SU-DHL-6 (cell line): ENCODE results near the gene CHST13.

ENCODE experiments used
- H2AFZ ChIP-seq: fragments of 200-600 bp; sonication (generic); 2 replicates; pipeline ENCODE4 v1.6.1; 2014; ENCODE audit warnings: low read depth, mild to moderate bottlenecking, moderate library complexity, mixed read lengths, antibody characterized with exemption, low read length; ENCODE audit not compliant: severe bottlenecking
- H3F3A ChIP-seq: fragments of 200-600 bp; shearing (Covaris generic); 2 replicates; pipeline ENCODE4 v1.6.0; 2016; ENCODE audit warnings: antibody characterized with exemption, mild to moderate bottlenecking; ENCODE audit not compliant: insufficient read depth
- H3K27ac ChIP-seq: fragments of 200-600 bp; sonication (generic); 2 replicates; pipeline ENCODE4 v1.5.1; 2016; ENCODE audit warnings: low read depth, mild to moderate bottlenecking, low read length, moderate library complexity, mixed read lengths
- H3K27me3 ChIP-seq: fragments of 200-600 bp; sonication (generic), shearing (Covaris generic); 2 replicates; pipeline ENCODE4 v1.6.0; 2014; ENCODE audit warnings: mild to moderate bottlenecking, low read length
- H3K36me3 ChIP-seq: fragments of 200-600 bp; sonication (generic); 2 replicates; pipeline ENCODE4 v1.6.1; 2014; ENCODE audit warnings: mild to moderate bottlenecking, low read length, mixed read lengths
- H3K4me2 ChIP-seq: fragments of 300-600, 200-600 bp; shearing (Covaris generic), sonication (generic); 2 replicates; pipeline ENCODE4 v1.6.0; 2014; ENCODE audit warnings: low read length, low read depth, mild to moderate bottlenecking; ENCODE audit not compliant: poor library complexity, severe bottlenecking
- H3K4me3 ChIP-seq: fragments of 200-600 bp; sonication (generic); 2 replicates; pipeline ENCODE4 v1.5.1; 2014; ENCODE audit warnings: antibody characterized with exemption, low read length, mild to moderate bottlenecking, mixed read lengths; ENCODE audit not compliant: insufficient read depth, poor library complexity, severe bottlenecking
- H3K79me2 ChIP-seq: fragments of 200-600 bp; sonication (generic); 2 replicates; pipeline ENCODE4 v1.6.1; 2014; ENCODE audit warnings: mild to moderate bottlenecking, low read length, moderate library complexity; ENCODE audit not compliant: insufficient read depth
- H3K9ac ChIP-seq: fragments of 200-600 bp; sonication (generic); 2 replicates; pipeline ENCODE4 v1.7.0; 2014; ENCODE audit warnings: mild to moderate bottlenecking, low read length
- H3K9me2 ChIP-seq: fragments of 200-600 bp; sonication (generic); replicated peaks from 2 replicates; pipeline ENCODE4 v1.6.1; 2014; ENCODE audit warnings: low read length; ENCODE audit not compliant: insufficient read depth
- H3K9me3 ChIP-seq: fragments of 200-600 bp; sonication (generic); 2 replicates; pipeline ENCODE4 v1.6.1; 2014; ENCODE audit warnings: low read length, mixed read lengths; ENCODE audit not compliant: insufficient read depth
- H4K20me1 ChIP-seq: fragments of 200-600 bp; sonication (generic); 2 replicates; pipeline ENCODE4 v1.6.1; 2014; ENCODE audit warnings: low read depth, mild to moderate bottlenecking, antibody characterized with exemption, low read length, moderate library complexity, mixed read lengths
- EZH2phosphoT487 ChIP-seq: fragments of 200-600 bp; sonication (generic), shearing (Covaris generic); conservative IDR thresholded peaks from 2 replicates; pipeline ENCODE4 v1.6.1; 2018; ENCODE audit warnings: mild to moderate bottlenecking, antibody characterized with exemption, low read length, moderate library complexity, mixed read lengths
- TF ChIP-seq, protein P1 (sequence below): fragments of 200-600 bp; sonication (generic); IDR thresholded peaks from one replicate; pipeline ENCODE4 v1.5.1; 2017; ENCODE audit warnings: antibody characterized with exemption, mild to moderate bottlenecking, low read length, moderate library complexity; ENCODE audit not compliant: insufficient read depth, poor library complexity, severe bottlenecking

Gene CHST13

GRCh38 chr3:126517986-126518778, 5.8 kb upstream of the CHST13 start:
- no peak for TF ChIP-seq EZH2phosphoT487
- TF ChIP-seq, protein P1, sequence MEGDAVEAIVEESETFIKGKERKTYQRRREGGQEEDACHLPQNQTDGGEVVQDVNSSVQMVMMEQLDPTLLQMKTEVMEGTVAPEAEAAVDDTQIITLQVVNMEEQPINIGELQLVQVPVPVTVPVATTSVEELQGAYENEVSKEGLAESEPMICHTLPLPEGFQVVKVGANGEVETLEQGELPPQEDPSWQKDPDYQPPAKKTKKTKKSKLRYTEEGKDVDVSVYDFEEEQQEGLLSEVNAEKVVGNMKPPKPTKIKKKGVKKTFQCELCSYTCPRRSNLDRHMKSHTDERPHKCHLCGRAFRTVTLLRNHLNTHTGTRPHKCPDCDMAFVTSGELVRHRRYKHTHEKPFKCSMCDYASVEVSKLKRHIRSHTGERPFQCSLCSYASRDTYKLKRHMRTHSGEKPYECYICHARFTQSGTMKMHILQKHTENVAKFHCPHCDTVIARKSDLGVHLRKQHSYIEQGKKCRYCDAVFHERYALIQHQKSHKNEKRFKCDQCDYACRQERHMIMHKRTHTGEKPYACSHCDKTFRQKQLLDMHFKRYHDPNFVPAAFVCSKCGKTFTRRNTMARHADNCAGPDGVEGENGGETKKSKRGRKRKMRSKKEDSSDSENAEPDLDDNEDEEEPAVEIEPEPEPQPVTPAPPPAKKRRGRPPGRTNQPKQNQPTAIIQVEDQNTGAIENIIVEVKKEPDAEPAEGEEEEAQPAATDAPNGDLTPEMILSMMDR, result no peak
- Histone ChIP-seq H3K27ac (no peak overlapping the region), H3K36me3 (no peaks in the 10 kb centered on the region), H4K20me1 (no peaks in the 10 kb centered on the region), H3K9me3 (no peaks in the 10 kb centered on the region), H2AFZ (no peak overlapping the region), H3K27me3 (no peaks in the 10 kb centered on the region), H3K9me2 (no peaks in the 10 kb centered on the region), H3K9ac (no peak overlapping the region), H3F3A (no peaks in the 10 kb centered on the region), H3K4me2 (no peak overlapping the region), H3K4me3 (no peak overlapping the region), H3K79me2 (no peaks in the 10 kb centered on the region)

- no peaks in the 10 kb centered on the region for H3F3A ChIP-seq
- H3K9me2 ChIP-seq, result no peaks in the 10 kb centered on the region
- H3K9ac ChIP-seq, result no peak overlapping the region
- H3K27me3 ChIP-seq, result no peaks in the 10 kb centered on the region
- H3K27ac ChIP-seq, result no peak overlapping the region
- H3K9me3 ChIP-seq, result no peaks in the 10 kb centered on the region
- no peaks in the 10 kb centered on the region for H3K79me2 ChIP-seq
- no peaks in the 10 kb centered on the region for H3K36me3 ChIP-seq
- no peak overlapping the region for H3K4me2 ChIP-seq
- no peaks in the 10 kb centered on the region for H4K20me1 ChIP-seq
- no peak overlapping the region for H2AFZ ChIP-seq
- H3K4me3 ChIP-seq, result no peak overlapping the region
- TF ChIP-seq EZH2phosphoT487, result no peak
- TF ChIP-seq, protein P1, result no peak
Observed at GRCh38 chr3:126518779-126519177, 5.2 kb upstream of the CHST13 start.

DNA sequence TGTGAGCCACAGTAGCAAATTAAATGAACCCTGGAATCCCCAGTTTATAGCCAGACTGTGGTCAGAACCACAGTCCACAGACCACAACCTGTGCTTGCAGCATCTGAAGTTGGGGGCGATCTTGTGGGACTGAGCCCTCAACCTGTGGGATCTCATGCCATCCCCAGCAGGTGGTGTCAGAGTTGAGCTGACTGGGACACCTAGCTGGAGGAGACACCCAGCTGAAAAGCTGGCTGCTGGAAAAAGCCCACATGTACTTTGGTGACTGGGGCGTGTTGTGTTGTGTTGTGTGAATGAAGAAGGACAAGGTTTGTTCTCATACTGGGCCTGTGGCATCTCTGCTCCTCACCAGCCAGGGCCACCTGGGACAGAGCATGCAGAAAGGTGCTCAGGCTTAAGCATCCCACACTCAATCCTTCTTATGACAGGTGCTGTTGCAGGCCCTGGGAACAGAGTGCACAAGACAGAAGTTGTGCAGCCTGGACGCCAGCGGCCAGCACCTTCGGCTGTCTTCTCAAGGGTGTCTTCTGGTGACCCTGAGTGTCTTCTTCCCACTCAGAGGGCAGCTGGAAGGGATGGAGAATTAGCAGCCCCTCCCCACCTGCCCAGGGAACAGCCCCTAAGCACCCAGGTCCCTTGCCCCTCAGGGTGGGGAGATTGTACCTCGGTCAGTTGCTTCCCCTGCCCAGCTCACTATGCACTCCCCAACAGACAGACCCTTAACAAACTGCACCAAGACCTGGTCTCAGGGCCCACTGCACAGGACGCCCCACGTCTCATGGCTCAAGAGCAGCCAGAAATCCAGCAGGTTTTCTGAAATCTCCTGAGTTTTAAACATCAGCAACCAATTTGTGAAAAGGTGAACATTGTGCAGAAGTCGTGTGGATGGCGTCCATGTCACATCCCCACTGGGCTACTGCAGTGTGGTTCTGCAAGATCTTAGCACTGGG, 4.2 kb upstream of the CHST13 start:
- Histone ChIP-seq H3K9me3 (no peaks in the 10 kb centered on the region), H3K4me3 (no peak overlapping the region), H3F3A (no peaks in the 10 kb centered on the region), H3K79me2 (no peaks in the 10 kb centered on the region), H4K20me1 (no peaks in the 10 kb centered on the region), H3K36me3 (no peaks in the 10 kb centered on the region), H3K27me3 (no peaks in the 10 kb centered on the region), H3K9ac (no peak overlapping the region), H3K9me2 (no peaks in the 10 kb centered on the region), H3K27ac (no peak overlapping the region), H3K4me2 (no peak overlapping the region), H2AFZ (no peak overlapping the region)
- no peak for TF ChIP-seq EZH2phosphoT487
- TF ChIP-seq, protein P1, result no peak
